ENCODE measurements around the gene KCNIP1. TPM values are rescaled to one million over a fixed set of nuclear protein-coding genes. Genes with fewer than 3 reads are reported as not detected.

The KCNIP1 gene
- total RNA-seq, 8 experiments from 2014 or later: 0.80 to 35.0 (median 14.5) TPM; not detected in 2

DNA sequence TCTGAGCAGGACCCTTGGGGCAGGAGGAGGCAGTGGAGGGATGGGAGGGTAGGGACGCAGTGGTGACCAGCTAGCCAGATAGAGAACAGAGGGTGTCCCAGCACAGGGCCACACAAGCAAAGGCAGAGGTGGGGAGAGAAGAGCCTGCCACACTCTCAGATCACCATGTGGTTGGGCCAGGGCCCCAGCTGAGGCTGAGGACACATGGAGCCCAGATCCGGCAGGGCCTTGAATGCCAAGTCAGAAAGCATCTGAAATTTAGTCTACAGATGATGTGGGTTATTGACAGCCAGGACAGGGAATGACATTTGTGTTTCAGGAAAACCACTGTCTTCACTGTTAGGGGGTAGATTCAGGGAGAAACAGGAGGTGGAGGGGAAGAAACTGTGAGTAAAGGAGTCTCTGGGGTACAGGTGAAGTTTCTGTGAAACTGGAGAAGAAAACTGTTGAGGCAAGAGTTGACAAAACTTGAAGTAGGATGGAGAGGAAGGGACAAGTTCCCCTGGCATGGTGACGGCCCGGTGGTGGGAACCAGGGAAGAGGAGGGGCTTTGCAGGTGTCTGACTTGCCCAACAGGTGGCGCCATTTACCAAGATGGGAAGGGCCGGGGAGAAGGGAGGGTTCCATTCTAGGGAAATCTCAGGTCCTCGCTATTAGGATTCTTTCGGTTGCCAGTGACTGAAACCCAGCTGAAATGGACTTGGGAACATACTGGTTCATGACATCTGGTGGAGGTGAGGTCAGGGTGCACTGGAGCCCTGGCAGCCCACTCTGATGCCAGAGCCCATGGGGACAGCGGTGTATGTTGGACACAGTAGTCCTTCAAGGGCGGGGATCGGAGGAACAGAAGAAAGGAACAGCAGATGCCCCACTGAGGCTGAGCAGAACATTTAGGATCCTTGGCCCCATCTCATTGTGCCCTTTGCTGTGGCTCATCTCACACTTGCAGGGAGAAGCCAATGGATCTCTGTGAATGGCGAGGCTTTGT lies 100.1 kb downstream of the KCNIP1 start:
- in situ Hi-C loops (cut with MboI; ENCODE audit: low pct_unique_long_range_greater_than_20kb in 2 of 9, low sequenced_read_pairs in 9 of 9, unreplicated experiment in 9 of 9): loop anchor here in 6 of 9 experiments (25.0 kb wide), 4 partner anchors 167 to 492 kb away; partner anchors contain the start of genes C5orf58 (in 2 of the 6) and FOXI1 (in 1 of the 6)

DNA sequence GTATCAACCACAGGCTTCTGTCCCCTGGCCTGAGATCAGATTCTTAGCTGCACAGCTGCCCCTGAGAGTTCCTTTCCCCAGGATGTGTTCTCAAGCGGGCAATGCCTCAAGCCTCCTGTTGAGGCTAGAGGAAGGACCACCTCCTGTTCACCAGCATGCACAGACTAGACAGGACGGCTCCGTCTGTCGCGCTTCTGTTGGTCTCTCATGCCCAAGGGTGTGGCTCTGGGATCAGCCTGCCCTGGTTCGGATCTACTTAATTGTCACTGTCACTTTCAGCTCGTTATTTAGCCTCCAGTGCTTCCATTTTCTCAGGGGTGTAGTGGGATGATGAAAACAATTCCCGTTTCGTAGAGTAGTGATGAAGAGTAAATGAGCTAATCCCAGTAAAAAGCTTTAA lies 103.1 kb downstream of the KCNIP1 start:
- in situ Hi-C loops (cut with MboI; ENCODE audit: low pct_unique_long_range_greater_than_20kb in 2 of 9, low sequenced_read_pairs in 9 of 9, unreplicated experiment in 9 of 9): loop anchor here in 6 of 9 experiments (25.0 kb wide), 4 partner anchors 170 to 495 kb away; partner anchors contain the start of genes C5orf58 (in 2 of the 6) and FOXI1 (in 1 of the 6)
- ATAC-seq (replicated peaks in 6 of 8): peak in 2 of 8 experiments; percentile 37 to 40
- 45 to 96% (median 82%) methylated on average over 4 to 8 of the region's 9 CpGs; no CpG with 5 or more reads in 6 of the 10 experiments for WGBS, 10 experiments
- Histone ChIP-seq H3K4me1 (replicated peaks in 1 of 2) (peaks cover 30 to 37% of the 10 kb centered on the region in 2 donors), H3K27ac (no peak overlapping the region), H3K4me3 (no peak overlapping the region)

More for the DNA sequence above, 100.1 kb downstream of the KCNIP1 start:
- Histone ChIP-seq H3K4me1 (replicated peaks in 1 of 2) (peaks cover 34 to 49% of the 10 kb centered on the region in 2 donors), H3K27ac (no peak overlapping the region), H3K4me3 (no peak overlapping the region)
- ATAC-seq (replicated peaks in 6 of 8): peak; percentile 67 to 99 (median 81)
- 0 to 92% (median 25%) methylated on average over 1 to 9 of the region's 12 CpGs; no CpG with 5 or more reads in 2 of the 10 experiments for WGBS, 10 experiments

GRCh38 chr5:170611449-170612090 lies 107.8 kb downstream of the KCNIP1 start:
- peak overlapping the region; percentile 47 to 57 for H3K27ac ChIP-seq

GRCh38 chr5:170612256-170612678 lies 108.4 kb downstream of the KCNIP1 start:
- H3K4me3 ChIP-seq: no peak overlapping the region
- ATAC-seq (replicated peaks in 6 of 8): peak in 5 of 8 experiments; percentile 80 to 92 (median 89)
- in situ Hi-C loops (cut with MboI; ENCODE audit: low pct_unique_long_range_greater_than_20kb in 2 of 9, low sequenced_read_pairs in 9 of 9, unreplicated experiment in 9 of 9): loop anchor here in 6 of 9 experiments (25.0 kb wide), 4 partner anchors 175 to 500 kb away; partner anchors contain the start of genes C5orf58 (in 2 of the 6) and FOXI1 (in 1 of the 6)
- peaks cover 41 to 44% of the 10 kb centered on the region in 2 donors for H3K4me1 ChIP-seq (replicated peaks in 1 of 2)
- 0 to 40% (median 20%) methylated on average over 1 to 4 of the region's 6 CpGs; no CpG with 5 or more reads in 4 of the 10 experiments for WGBS, 10 experiments
- H3K27ac ChIP-seq: peak overlapping the region; percentile 21 to 57

More at GRCh38 chr5:170611449-170612090, 107.8 kb downstream of the KCNIP1 start:
- ATAC-seq (replicated peaks in 6 of 8): peak in 5 of 8 experiments; percentile 7 to 86 (median 40)
- WGBS, 10 experiments: 0 to 29% (median 4%) methylated on average over 1 to 3 of the region's 6 CpGs; no CpG with 5 or more reads in 4 of the 10 experiments
- peaks cover 40 to 44% of the 10 kb centered on the region in 2 donors for H3K4me1 ChIP-seq (replicated peaks in 1 of 2)
- in situ Hi-C loops (cut with MboI; ENCODE audit: low pct_unique_long_range_greater_than_20kb in 2 of 9, low sequenced_read_pairs in 9 of 9, unreplicated experiment in 9 of 9): loop anchor here in 6 of 9 experiments (25.0 kb wide), 4 partner anchors 174 to 499 kb away; partner anchors contain the start of genes C5orf58 (in 2 of the 6) and FOXI1 (in 1 of the 6)
- H3K4me3 ChIP-seq: no peak overlapping the region

GRCh38 chr5:170614065-170614490 lies 110.3 kb downstream of the KCNIP1 start:
- peaks cover 48 to 50% of the 10 kb centered on the region in 2 donors for H3K4me1 ChIP-seq (replicated peaks in 1 of 2)
- in situ Hi-C loops (cut with MboI; ENCODE audit: low pct_unique_long_range_greater_than_20kb in 2 of 9, low sequenced_read_pairs in 9 of 9, unreplicated experiment in 9 of 9): loop anchor here in 6 of 9 experiments (25.0 kb wide), 4 partner anchors 177 to 502 kb away; partner anchors contain the start of genes C5orf58 (in 2 of the 6) and FOXI1 (in 1 of the 6)
- ATAC-seq (replicated peaks in 6 of 8): peak in 5 of 8 experiments; percentile 14 to 48 (median 35)
- H3K4me3 ChIP-seq: no peak overlapping the region
- 7 to 80% (median 23%) methylated on average over 1 to 3 of the region's 5 CpGs; no CpG with 5 or more reads in 3 of the 10 experiments for WGBS, 10 experiments
- H3K27ac ChIP-seq: no peak overlapping the region

DNA sequence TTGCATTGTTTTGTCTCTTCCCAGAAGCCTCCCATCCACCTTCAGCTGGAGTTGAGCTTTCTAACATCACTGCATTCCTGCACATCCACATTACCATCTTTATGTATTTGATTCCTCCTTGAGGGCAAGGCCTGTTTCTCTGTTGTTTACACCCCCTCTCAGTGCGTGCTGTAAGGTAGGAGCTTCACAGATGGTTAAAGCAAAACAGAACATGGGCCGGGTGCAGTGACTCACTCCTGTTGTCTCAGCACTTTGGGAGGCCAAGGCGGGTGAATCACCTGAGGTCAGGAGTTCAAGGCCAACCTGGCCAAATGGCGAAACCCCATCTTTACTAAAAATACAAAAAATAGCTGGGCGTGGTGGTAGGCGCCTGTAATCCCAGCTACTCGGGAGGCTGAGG lies 110.9 kb downstream of the KCNIP1 start:
- Histone ChIP-seq H3K27ac (no peak overlapping the region), H3K4me3 (no peak overlapping the region), H3K4me1 (replicated peaks in 1 of 2) (peaks cover 48 to 50% of the 10 kb centered on the region in 2 donors)
- peak in 3 of 8 experiments; percentile 77 to 97 (median 79) for ATAC-seq (replicated peaks in 6 of 8)
- in situ Hi-C loops (cut with MboI; ENCODE audit: low pct_unique_long_range_greater_than_20kb in 2 of 9, low sequenced_read_pairs in 9 of 9, unreplicated experiment in 9 of 9): loop anchor here in 6 of 9 experiments (25.0 kb wide), 4 partner anchors 177 to 502 kb away; partner anchors contain the start of genes C5orf58 (in 2 of the 6) and FOXI1 (in 1 of the 6)
- WGBS, 10 experiments: 11 to 94% (median 84%) methylated on average over 1 to 6 of the region's 7 CpGs; no CpG with 5 or more reads in 3 of the 10 experiments

GRCh38 chr5:170617533-170618490 lies 114.0 kb downstream of the KCNIP1 start:
- ATAC-seq (replicated peaks in 6 of 8): peak in 2 of 8 experiments; percentile 24 to 40
- Histone ChIP-seq H3K4me3 (no peak overlapping the region), H3K27ac (no peak overlapping the region), H3K4me1 (replicated peaks in 1 of 2) (peaks cover 25 to 29% of the 10 kb centered on the region in 2 donors)
- in situ Hi-C loops (cut with MboI; ENCODE audit: low pct_unique_long_range_greater_than_20kb in 2 of 9, low sequenced_read_pairs in 9 of 9, unreplicated experiment in 9 of 9): loop anchor here in 6 of 9 experiments (25.0 kb wide), 4 partner anchors 181 to 506 kb away; partner anchors contain the start of genes C5orf58 (in 2 of the 6) and FOXI1 (in 1 of the 6)
- 0 to 60% (median 21%) methylated on average over 1 to 6 of the region's 7 CpGs; no CpG with 5 or more reads in 3 of the 10 experiments for WGBS, 10 experiments

DNA sequence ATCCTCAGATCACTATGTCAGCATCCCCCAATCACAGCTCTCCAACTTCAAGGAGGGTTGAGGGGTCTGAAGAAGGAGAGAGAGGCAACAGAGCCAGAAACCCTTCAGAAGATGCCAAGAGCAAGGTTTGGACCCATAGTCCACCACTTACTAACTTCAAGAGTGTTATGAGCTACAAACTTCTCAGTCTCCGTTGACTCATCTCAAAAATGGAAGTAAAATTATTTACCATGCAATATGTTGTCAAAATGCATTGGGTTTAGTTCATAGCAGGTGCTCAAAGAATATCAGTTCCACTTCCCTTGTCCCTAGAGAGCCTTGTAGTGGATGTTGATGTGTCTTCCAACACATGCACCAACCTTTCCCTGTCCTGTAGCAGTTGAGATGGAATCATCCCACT lies 116.0 kb downstream of the KCNIP1 start:
- 80 to 100% (median 90%) methylated on average over 1 of the region's 1 CpG; no CpG with 5 or more reads in 7 of the 10 experiments for WGBS, 10 experiments

GRCh38 chr5:170622933-170623332 lies 119.1 kb downstream of the KCNIP1 start:
- no peak for ATAC-seq (replicated peaks in 6 of 8)
- peaks cover 32 to 34% of the 10 kb centered on the region in 2 donors for H3K4me1 ChIP-seq (replicated peaks in 1 of 2)
- H3K27ac ChIP-seq: no peak overlapping the region
- no peak overlapping the region for H3K4me3 ChIP-seq
- in situ Hi-C loops (cut with MboI; ENCODE audit: low pct_unique_long_range_greater_than_20kb in 2 of 9, low sequenced_read_pairs in 9 of 9, unreplicated experiment in 9 of 9): loop anchor here in 8 of 9 experiments (5.0 to 25.0 kb wide), 7 partner anchors 186 to 511 kb away; partner anchors contain the start of genes C5orf58 (in 2 of the 8) and FOXI1 (in 1 of the 8)
- WGBS, 10 experiments: 41 to 100% (median 92%) methylated on average over 1 to 8 of the region's 16 CpGs; no CpG with 5 or more reads in 3 of the 10 experiments

More for the DNA sequence above, 116.0 kb downstream of the KCNIP1 start:
- H3K4me1 ChIP-seq (replicated peaks in 1 of 2): peaks cover 6 to 12% of the 10 kb centered on the region in 2 donors
- ATAC-seq (replicated peaks in 6 of 8): no peak
- no peak overlapping the region for H3K4me3 ChIP-seq
- in situ Hi-C loops (cut with MboI; ENCODE audit: low pct_unique_long_range_greater_than_20kb in 2 of 9, low sequenced_read_pairs in 9 of 9, unreplicated experiment in 9 of 9): loop anchor here in 8 of 9 experiments (5.0 to 25.0 kb wide), 7 partner anchors 183 to 508 kb away; partner anchors contain the start of genes C5orf58 (in 2 of the 8) and FOXI1 (in 1 of the 8)
- no peak overlapping the region for H3K27ac ChIP-seq

GRCh38 chr5:170623576-170624181 lies 119.9 kb downstream of the KCNIP1 start:
- peak in 5 of 8 experiments; percentile 25 to 90 (median 78) for ATAC-seq (replicated peaks in 6 of 8)
- 16 to 100% (median 50%) methylated on average over 1 to 14 of the region's 16 CpGs; no CpG with 5 or more reads in 5 of the 10 experiments for WGBS, 10 experiments
- H3K27ac ChIP-seq: no peak overlapping the region
- in situ Hi-C loops (cut with MboI; ENCODE audit: low pct_unique_long_range_greater_than_20kb in 2 of 9, low sequenced_read_pairs in 9 of 9, unreplicated experiment in 9 of 9): loop anchor here in 8 of 9 experiments (5.0 to 25.0 kb wide), 7 partner anchors 186 to 511 kb away; partner anchors contain the start of genes C5orf58 (in 2 of the 8) and FOXI1 (in 1 of the 8)
- no peak overlapping the region for H3K4me3 ChIP-seq
- peaks cover 38 to 40% of the 10 kb centered on the region in 2 donors for H3K4me1 ChIP-seq (replicated peaks in 1 of 2)

Data from motor neuron (in vitro differentiated cells).